GM18873 (cell line): ENCODE results near the gene ARRB1.

Source experiments
- ATAC-seq: cut with Tn5 transposase; IDR thresholded peaks from one replicate; pipeline ENCODE4 v1.9.1; 2021; ENCODE audit warnings: mild to moderate bottlenecking, moderate library complexity, moderate number of reproducible peaks; ENCODE audit not compliant: unreplicated experiment, low FRiP score

Gene ARRB1

DNA sequence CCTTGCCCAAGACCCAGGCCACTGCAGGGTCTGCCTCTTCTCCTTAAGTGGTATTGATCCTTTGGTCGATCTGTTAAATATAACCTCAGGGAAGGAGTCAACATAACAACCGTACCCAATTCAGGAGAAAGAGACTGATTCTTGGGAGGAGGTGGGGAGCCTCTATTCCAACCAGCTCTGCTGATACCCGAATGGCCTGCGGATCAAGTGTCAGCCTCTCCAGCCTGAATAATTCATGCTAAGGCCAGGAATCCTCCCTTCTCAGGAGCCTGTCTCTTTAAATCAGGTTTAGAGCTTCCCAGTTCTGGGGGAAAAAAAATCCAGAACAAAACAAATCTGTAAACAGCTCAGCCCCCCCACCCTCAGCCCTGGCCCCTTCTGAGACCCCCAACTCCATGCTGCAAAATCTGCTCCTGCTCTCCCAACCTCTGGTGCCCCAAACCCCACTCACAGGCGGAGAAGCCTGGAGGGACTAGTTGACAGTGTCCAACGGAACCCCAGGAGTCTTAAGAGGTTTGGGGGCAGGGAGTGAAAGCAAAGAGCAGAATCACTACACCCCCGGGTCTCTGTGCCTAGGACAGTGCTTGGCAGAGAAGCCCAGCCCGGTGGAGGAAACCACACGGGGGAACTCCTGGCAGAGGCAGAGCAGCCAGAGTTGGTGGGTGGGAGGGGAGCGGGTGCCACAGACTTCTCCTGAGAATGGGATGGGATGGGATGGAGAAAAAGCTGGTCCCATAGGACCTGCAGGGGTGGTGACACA is 111.8 kb downstream of the ARRB1 start:
- ATAC-seq, result no peak

DNA sequence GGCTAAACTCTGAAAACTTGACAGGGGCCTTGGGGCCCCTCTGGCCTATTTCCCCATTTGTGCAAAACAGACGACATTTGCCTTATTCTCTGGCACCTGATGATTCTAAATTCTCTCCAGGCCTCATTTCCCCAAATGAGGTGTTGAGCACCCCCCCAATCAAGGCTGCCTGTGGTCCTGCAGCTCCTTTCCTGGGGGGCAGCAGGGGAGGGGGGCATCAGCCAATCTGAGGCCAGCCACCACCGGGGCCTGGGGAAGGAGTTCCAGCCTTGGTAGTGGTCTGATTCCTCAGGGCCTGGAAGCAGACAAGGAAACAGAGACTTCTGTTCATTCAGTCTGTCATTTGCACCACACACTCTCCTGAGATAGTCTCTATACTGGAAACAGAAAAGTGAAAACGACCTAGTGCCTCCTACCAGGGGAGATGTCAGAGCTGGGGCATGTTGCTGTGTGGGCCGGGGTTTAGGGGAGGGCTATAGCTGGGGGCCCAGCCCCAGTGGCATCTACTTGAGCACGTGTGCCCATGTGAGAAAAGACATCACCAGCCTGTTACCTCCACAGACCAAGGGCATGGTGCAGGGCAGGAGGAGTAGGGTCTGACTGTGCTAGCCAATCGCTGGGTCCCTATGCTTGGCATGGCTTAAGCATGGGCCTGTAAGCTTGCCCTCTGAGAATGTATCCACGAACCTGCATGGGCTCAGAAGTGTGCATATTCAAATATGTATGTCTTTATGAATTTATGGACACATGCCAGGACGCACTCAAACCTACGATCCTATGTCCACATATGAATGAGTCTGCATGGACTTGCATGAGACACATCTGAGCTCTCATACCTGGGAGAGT is 112.6 kb downstream of the ARRB1 start:
- ATAC-seq, result no peak

DNA sequence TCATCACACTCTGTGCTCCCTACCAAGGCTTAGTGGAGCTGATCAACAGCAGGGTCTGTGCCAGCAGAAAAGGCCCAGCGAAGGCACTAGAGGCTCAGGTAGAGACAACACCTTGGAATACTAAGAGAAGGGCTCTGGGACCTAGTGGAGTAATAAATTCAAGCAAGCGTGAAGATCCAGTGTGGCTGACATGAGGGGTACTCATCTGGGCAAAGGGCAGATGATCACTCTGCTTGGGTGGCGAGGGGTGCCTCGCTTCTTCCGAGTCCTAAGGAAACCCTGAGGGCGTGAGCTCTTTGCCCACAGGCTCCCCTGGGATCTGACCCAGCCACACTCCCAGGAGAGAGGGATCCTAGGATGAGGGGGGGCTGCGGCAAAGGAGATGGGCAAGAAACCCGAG is 114.4 kb downstream of the ARRB1 start:
- ATAC-seq, result no peak

DNA sequence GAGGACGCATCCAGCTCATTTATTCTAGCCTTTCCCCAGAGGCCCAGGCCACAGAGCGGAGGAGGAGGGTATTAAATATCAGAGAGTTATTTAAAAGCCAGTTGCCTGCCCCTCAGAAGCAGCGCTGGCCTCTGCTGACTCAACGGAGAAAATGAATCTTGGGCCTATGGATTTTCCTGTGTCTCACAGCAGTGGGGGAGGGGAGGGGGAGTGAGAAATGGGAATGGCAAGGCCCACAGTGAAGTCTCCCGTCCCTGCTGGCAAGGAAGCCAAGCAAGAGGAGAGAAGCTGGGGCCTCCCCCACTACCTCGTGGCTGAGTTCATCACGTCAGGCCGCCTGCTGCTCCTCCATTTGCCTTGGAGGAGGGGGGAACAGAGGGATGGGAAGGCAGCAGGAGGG is 115.4 kb downstream of the ARRB1 start:
- ATAC-seq, result no peak

DNA sequence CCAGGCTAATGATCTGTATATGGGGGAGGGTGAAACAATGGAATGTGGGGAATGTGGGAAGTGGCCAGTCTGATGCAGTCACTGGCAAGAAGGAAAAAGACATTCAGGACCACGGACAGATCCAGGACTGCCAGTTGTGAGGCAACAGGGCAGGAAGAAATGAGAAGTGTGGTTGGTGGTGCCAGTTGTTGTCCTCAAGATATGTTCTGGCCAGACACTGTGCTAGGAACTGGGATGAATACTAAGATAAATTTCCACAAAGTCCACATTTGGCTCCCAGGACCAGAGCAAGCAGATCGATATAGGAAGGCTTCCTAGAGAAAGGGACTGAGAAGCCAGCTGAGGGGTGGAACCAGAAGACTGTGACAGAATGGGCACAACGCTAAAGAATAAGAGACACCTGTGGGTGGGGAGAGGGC is 117.7 kb downstream of the ARRB1 start:
- no peak for ATAC-seq

DNA sequence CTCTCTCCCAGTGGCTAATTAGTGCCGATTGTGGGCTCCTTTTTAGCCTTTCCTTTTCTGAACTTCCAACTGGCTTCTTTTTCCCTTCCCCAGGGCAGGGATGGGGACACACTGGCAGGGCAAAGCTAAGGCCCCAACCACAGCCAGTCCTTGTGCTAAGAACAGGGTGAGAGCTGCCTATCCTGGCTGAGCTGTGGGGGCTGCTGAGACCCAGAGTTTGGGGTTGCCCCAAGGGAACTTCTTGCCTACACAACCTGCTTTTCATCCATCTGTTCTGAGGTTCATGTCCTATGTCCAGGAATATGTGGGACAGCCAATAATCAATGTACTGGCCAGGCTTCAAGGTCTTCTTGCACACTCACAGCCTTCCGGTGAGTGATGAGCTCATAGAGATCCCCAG is 120.8 kb downstream of the ARRB1 start:
- ATAC-seq, result no peak

DNA sequence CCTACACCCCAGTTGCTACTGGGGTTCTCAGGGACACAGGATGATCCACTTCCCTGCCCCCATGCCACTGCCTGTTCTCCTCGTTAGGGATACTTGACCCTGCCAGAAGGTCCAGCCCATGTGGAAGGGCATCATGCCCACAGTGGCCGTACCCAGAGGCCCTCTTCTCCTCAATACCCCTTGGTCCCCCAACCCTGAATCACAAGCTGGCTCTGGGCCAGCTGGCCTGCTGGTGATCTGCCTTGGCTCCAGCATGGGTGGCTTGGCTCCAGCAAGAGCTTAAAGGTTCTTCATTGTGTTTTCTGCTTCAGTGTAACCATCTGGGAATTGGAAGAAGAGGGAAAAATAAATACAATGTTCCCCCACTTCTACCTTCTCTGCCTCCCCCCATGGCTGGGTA is 122.0 kb downstream of the ARRB1 start:
- no peak for ATAC-seq

DNA sequence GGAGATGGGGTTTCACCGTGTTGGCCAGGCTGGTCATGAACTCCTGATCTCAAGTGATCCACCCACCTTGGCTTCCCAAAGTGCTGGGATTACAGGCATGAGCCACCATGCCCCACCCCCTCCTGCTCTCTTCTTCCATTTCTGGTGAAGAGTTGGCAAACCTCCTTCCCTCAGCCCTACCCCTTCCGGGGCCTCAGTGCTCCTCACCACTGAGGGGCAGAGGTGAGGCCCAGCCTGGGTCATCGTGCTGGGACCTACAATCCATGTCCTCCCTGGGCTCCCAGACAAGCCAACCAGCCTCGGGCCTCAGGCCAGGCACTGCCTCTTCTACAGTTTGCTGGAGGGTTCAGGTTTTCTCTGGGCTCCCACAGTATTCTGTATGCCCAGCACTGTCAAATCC is 125.7 kb downstream of the ARRB1 start:
- ATAC-seq, result no peak

DNA sequence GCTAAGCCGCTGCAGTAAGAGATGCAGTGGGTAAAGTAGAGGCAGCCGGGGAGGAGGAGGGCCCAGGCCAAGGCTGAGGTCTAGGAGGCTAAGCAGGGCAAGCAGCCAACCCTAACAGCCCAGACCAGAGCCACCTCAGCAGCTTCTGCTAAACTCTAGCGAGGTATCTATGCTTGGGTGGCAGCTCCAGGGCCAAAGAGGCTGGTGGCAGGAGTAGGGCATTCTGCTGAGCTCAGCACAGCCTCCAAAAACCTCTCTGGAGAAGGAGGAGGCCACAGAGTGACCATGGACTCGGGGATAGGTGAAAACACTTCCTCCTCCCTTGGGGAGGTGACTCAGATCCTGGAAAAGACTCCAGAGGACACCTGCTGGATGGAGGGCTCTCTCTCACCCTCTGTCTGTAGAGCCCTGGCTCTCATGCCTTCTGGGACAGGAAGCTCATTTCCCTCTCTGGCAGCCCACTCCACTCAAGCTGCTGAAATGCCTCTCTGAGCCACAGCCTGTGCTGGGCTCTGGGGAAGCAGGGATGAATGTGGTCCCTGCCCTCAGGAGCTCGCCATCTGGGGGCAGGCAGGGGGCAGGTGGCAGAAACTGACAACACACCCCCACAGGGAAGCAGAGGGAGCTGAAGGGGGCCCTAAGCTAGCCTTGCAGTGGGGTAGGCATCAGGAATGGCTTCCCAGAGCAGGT is 127.4 kb downstream of the ARRB1 start:
- ATAC-seq, result no peak

DNA sequence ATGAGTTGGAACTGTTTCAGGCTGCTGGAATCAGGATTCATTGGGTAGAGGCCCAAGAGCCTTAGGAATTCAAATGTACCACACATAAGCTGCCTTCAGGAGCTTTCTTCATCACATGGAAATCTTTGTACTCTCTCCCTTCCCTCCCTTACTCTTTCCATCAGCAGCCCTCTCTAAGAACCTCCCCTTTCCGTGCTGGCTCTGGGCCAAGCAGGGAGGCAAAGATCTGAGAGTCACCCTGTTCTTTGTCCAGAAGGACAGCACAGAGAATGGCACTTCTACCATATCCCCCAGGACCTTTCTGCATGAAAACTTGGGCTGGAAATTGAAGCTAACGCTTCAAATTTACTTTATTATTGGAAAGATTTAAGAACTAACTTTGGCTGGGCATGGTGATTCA is 131.6 kb downstream of the ARRB1 start:
- no peak for ATAC-seq

DNA sequence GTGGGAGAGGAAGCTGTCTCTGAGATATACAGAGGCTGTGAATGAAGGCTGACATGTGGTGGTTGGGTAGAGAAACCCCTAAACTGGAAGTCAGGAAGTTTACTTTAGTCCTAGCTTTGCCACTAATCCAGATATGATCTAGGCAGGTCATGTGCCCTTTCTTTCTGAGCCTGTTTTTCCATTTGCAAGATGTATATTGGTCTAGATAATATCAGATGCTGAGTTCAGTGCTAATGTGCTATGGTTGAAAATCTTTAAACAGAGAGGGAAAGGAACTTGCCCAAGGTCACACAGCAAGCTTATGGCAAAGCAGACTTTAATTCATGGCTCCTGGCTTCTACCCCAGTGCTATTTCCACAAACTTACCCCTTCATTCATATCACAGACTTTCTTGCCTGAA is 136.6 kb downstream of the ARRB1 start:
- ATAC-seq, result no peak

DNA sequence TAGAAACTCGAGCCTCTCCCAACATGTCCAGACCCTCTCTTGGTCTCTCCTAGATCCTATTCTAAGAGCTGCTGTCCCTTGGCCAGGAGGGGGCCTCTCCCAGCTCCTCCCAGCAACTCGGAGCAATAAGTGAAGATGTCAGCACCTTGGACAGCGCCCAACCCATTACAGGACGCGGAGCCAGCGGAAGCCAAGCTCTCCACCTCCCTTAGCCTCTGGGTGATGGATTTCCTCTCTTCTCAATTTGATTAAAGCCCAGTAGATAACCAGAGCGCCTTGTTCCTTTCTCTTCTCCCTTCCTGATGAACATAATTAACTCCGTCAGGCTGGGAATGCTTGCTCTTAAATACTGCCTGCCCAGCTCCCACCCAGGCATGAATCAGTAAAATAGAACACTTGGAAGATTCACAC is 137.0 kb downstream of the ARRB1 start:
- ATAC-seq, result no peak
